KMS-11 (cell line): ENCODE results near the gene SKAP1.

Experiments used
- H2AFZ ChIP-seq: fragments of 200-600 bp; sonication (generic); 2 replicates; pipeline ENCODE4 v1.6.1; 2016; ENCODE audit warnings: antibody characterized with exemption, mixed run types, low read depth
- H3K27ac ChIP-seq: fragments of 200-600 bp; sonication (generic); 2 replicates; pipeline ENCODE4 v1.6.1; 2016; ENCODE audit warnings: mild to moderate bottlenecking, mixed run types
- H3K27me3 ChIP-seq: fragments of 200-600 bp; sonication (generic); 2 replicates; pipeline ENCODE4 v1.6.1; 2017; ENCODE audit warnings: mild to moderate bottlenecking, low read depth, mixed run types, moderate library complexity; ENCODE audit not compliant: insufficient read depth
- H3K36me3 ChIP-seq: fragments of 200-600 bp; sonication (generic); 2 replicates; pipeline ENCODE4 v1.6.1; 2017; ENCODE audit warnings: mild to moderate bottlenecking, mixed run types; ENCODE audit not compliant: insufficient read depth
- H3K4me1 ChIP-seq: fragments of 200-600 bp; sonication (generic); 2 replicates; pipeline ENCODE4 v1.6.1; 2016; ENCODE audit warnings: mild to moderate bottlenecking, low read depth, mixed run types; ENCODE audit not compliant: poor library complexity, severe bottlenecking
- H3K4me2 ChIP-seq: fragments of 200-600 bp; sonication (generic); 2 replicates; pipeline ENCODE4 v1.7.0; 2016; ENCODE audit warnings: mild to moderate bottlenecking, mixed run types
- H3K4me3 ChIP-seq: fragments of 200-600 bp; sonication (generic); IDR thresholded peaks from 2 replicates; pipeline ENCODE4 v1.6.1; 2017; ENCODE audit warnings: low read depth, low read length, mixed read lengths; ENCODE audit not compliant: insufficient read depth
- H3K79me2 ChIP-seq: fragments of 200-600 bp; sonication (generic); 2 replicates; pipeline ENCODE4 v1.6.1; 2016; ENCODE audit warnings: low read depth, mixed run types; ENCODE audit not compliant: insufficient read depth
- H3K9ac ChIP-seq: fragments of 200-600 bp; sonication (generic); 2 replicates; pipeline ENCODE4 v1.6.1; 2016; ENCODE audit warnings: mild to moderate bottlenecking, mixed run types
- H4K20me1 ChIP-seq: fragments of 200-600 bp; sonication (generic); 2 replicates; pipeline ENCODE4 v1.6.1; 2016; ENCODE audit warnings: mild to moderate bottlenecking, mixed run types; ENCODE audit not compliant: insufficient read depth
- TF ChIP-seq, protein P1 (sequence below): fragments of 200-600 bp; sonication (generic); conservative IDR thresholded peaks from 2 replicates; pipeline ENCODE4 v1.6.1; 2017; ENCODE audit warnings: low read depth, mild to moderate bottlenecking, antibody characterized with exemption, low read length, moderate library complexity, mixed read lengths

SKAP1 gene

DNA sequence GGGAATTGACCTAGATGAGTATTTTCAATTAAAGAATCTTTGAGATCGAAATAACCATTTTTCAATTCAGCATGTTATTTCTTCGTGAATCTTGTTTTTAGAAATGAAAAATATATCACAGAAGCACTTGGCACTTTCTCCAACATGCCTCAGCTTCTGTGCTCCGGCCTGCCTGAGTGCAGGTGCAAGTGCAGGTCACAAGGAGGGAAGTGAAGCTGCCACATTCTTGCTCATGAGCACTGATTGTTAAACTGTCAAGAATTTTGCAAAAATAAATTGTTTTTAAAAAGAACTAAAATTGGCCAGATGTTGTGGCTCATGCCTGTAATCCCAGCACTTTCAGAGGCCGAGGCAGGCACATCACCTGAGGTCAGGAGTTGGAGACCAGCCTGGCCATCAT is 38.3 kb upstream of the SKAP1 start:
- Histone ChIP-seq H3K27ac (no peak overlapping the region), H3K4me3 (no peak overlapping the region), H3K4me1 (no peaks in the 10 kb centered on the region), H2AFZ (no peak overlapping the region), H3K36me3 (no peaks in the 10 kb centered on the region), H3K9ac (no peak overlapping the region), H3K79me2 (no peaks in the 10 kb centered on the region), H3K4me2 (no peak overlapping the region), H4K20me1 (no peaks in the 10 kb centered on the region), H3K27me3 (no peaks in the 10 kb centered on the region)
- TF ChIP-seq, protein P1, sequence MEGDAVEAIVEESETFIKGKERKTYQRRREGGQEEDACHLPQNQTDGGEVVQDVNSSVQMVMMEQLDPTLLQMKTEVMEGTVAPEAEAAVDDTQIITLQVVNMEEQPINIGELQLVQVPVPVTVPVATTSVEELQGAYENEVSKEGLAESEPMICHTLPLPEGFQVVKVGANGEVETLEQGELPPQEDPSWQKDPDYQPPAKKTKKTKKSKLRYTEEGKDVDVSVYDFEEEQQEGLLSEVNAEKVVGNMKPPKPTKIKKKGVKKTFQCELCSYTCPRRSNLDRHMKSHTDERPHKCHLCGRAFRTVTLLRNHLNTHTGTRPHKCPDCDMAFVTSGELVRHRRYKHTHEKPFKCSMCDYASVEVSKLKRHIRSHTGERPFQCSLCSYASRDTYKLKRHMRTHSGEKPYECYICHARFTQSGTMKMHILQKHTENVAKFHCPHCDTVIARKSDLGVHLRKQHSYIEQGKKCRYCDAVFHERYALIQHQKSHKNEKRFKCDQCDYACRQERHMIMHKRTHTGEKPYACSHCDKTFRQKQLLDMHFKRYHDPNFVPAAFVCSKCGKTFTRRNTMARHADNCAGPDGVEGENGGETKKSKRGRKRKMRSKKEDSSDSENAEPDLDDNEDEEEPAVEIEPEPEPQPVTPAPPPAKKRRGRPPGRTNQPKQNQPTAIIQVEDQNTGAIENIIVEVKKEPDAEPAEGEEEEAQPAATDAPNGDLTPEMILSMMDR = no peak

DNA sequence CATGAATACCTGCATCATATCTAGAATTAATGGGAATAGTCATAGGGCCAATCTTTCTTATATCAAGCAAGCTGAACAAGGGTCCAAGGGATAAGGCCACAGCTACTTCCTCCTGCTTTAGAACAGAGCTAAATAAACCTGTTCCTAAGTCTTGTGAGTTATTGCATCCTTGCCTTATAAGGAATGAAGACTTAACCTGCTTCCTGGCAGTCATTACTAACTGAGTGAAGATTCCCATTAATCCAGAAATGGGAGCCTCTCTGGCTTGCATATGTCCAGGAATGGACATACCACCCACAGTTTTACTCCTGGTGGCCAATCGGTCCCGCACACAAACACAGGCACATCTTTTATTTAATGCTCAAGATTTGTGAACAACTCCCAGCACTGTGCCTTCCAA is 35.9 kb upstream of the SKAP1 start:
- Histone ChIP-seq H3K4me1 (no peaks in the 10 kb centered on the region), H3K27me3 (no peaks in the 10 kb centered on the region)
- TF ChIP-seq, protein P1 = no peak

DNA sequence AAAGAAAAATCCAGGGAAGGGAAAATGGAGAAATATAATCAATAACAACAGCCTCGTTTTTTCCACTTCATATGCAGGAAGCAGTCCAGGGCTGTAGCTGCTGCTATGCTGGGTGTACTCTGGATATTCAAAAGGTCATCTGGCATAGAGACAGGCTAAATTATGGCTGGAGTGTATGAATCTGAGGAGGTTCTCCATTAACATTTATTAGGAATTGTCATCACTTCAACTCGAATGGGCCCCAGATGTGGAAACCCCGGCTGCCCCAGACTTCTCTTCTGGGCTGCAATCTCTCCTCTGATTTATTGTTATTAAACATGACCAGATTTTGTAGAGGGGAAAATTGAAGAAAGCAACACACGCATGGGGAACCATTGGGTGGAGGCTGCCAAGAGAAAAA is 33.5 kb upstream of the SKAP1 start:
- Histone ChIP-seq H3K36me3 (no peaks in the 10 kb centered on the region), H3K4me3 (no peak overlapping the region), H2AFZ (no peak overlapping the region), H3K27ac (no peak overlapping the region), H3K4me1 (no peaks in the 10 kb centered on the region), H3K4me2 (no peak overlapping the region), H3K27me3 (no peaks in the 10 kb centered on the region), H4K20me1 (no peaks in the 10 kb centered on the region), H3K79me2 (no peaks in the 10 kb centered on the region), H3K9ac (no peak overlapping the region)
- TF ChIP-seq, protein P1 = no peak

More for the DNA sequence above, 35.9 kb upstream of the SKAP1 start:
- no peaks in the 10 kb centered on the region for H3K36me3 ChIP-seq
- no peak overlapping the region for H2AFZ ChIP-seq
- H3K4me3 ChIP-seq = no peak overlapping the region
- H3K9ac ChIP-seq = no peak overlapping the region
- H3K4me2 ChIP-seq = no peak overlapping the region
- H3K27ac ChIP-seq = no peak overlapping the region
- no peaks in the 10 kb centered on the region for H4K20me1 ChIP-seq
- no peaks in the 10 kb centered on the region for H3K79me2 ChIP-seq

DNA sequence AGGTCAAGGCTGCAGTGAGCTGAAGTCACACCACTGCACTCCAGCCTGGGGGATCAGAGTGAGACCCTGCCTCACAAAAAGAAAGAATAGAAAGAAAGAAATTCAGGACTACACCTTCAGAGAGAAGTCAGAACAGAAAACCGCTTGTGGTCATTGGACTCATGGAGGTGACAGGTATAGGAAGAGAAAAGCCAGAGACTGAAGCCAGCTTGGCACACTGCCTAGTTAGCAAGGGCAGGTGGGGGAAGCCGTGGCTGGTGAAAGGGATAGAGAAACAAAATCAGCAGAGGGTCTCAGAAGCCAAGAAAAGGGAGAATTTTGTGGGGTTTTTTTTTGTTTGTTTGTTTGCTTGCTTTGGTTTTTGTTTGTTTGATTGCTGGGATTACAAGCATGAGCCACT is 32.9 kb upstream of the SKAP1 start:
- Histone ChIP-seq H3K27ac (no peak overlapping the region), H4K20me1 (no peaks in the 10 kb centered on the region), H3K4me1 (no peaks in the 10 kb centered on the region), H3K4me3 (no peak overlapping the region), H3K4me2 (no peak overlapping the region), H3K79me2 (no peaks in the 10 kb centered on the region), H3K36me3 (no peaks in the 10 kb centered on the region), H3K27me3 (no peaks in the 10 kb centered on the region), H3K9ac (no peak overlapping the region), H2AFZ (no peak overlapping the region)
- TF ChIP-seq, protein P1 = no peak

DNA sequence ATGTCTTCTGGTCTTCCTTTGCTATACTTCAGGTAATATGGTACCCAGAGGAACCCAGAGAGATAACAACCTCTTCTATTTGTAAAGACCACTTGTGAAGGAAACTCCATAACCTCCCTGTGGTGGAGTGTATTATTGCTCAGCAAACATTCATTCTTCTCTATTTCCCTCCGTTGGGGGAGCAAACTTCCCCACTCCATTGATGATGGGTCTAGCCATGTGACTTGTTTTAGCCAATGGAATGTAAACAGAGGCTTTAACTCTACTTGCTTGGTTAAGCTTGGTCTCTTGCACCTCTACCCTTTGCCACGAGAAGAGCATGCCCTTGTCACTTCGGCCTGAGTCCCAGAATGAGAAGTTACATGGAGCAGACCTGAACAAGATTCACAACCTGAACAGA is 30.0 kb upstream of the SKAP1 start:
- H2AFZ ChIP-seq = no peak overlapping the region
- no peaks in the 10 kb centered on the region for H3K79me2 ChIP-seq
- H3K4me1 ChIP-seq = peaks cover 14% of the 10 kb centered on the region
- H3K9ac ChIP-seq = no peak overlapping the region
- TF ChIP-seq, protein P1 = no peak
- H4K20me1 ChIP-seq = no peaks in the 10 kb centered on the region
- no peak overlapping the region for H3K27ac ChIP-seq
- H3K27me3 ChIP-seq = no peaks in the 10 kb centered on the region
- H3K36me3 ChIP-seq = no peaks in the 10 kb centered on the region
- H3K4me2 ChIP-seq = no peak overlapping the region
- H3K4me3 ChIP-seq = no peak overlapping the region
